CD4-positive, alpha-beta T cell treated with Interleukin-17A for 4 hours (primary cell): ENCODE measurements around the gene ANXA7.

Experiments used
- DNase-seq: peaks from one replicate; pipeline ENCODE4 v3.0.0-alpha.2; 2020; ENCODE audit warnings: mixed read lengths

The ANXA7 gene

GRCh38 chr10:73413528-73414229 is at the start of gene ANXA7:
TSS of gene ANXA7 (minus strand) at chr10:73414058. CDS start at chr10:73400856, 13,202 bp downstream.
- peak; percentile 97 for DNase-seq

- DNase-seq, result no peak
Measured at GRCh38 chr10:73460897-73461296, 47.0 kb upstream of the ANXA7 start.

GRCh38 chr10:73459683-73460314 is 45.9 kb upstream of the ANXA7 start:
- no peak for DNase-seq

GRCh38 chr10:73456187-73456890 is 42.5 kb upstream of the ANXA7 start:
- no peak for DNase-seq

- DNase-seq, result no peak
Measured at GRCh38 chr10:73449113-73449512, 35.3 kb upstream of the ANXA7 start.

- DNase-seq, result no peak
Measured at GRCh38 chr10:73448384-73448783, 34.5 kb upstream of the ANXA7 start.

- DNase-seq, result no peak
Measured at GRCh38 chr10:73446926-73447325, 33.1 kb upstream of the ANXA7 start.

- no peak for DNase-seq
Measured at GRCh38 chr10:73444457-73444856, 30.6 kb upstream of the ANXA7 start.

- no peak for DNase-seq
Measured at GRCh38 chr10:73439605-73440312, 25.9 kb upstream of the ANXA7 start.

DNA sequence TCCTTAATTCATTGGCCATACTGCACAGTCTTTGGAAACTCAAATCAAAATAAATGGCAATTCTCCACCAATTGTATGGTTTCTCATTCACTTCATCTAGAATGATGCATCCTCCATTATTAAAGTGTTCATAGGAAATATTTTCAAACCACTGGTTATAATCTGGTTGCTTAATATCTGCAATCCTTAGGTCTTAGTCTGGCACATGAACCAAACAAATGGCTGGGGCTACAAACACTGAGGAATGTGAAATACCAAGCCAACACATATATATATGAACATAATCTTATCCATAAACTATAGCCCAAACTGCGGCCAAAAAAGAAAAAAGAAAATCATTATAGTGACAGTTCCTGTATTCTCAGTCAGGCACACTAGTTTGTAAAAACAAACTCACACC is 25.2 kb upstream of the ANXA7 start:
- DNase-seq, result no peak

DNA sequence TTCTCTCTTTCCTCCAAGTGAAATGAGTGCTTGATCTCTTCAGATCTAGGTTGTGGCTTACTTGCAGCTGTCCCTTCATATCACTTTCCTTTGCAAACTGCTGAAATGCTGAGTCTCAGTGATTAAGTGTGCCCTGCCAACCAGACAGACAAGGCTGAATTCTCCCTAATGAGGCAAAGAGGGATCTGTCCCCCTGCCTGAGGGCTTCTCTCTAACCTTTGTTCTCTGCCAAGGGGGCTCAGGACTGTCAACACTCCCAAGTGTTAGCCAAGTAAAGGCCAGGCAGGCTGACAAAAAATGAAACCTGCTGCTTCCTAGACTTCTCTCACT is 19.6 kb upstream of the ANXA7 start, which contains the start of gene MSS51:
MSS51 (minus strand) TSS at position 24 of the 330 bp plus-strand sequence. CDS start 5,277 bp downstream, outside the sequence.
- no peak for DNase-seq

- no peak for DNase-seq
Measured at GRCh38 chr10:73432646-73433537, 19.0 kb upstream of the ANXA7 start.

DNA sequence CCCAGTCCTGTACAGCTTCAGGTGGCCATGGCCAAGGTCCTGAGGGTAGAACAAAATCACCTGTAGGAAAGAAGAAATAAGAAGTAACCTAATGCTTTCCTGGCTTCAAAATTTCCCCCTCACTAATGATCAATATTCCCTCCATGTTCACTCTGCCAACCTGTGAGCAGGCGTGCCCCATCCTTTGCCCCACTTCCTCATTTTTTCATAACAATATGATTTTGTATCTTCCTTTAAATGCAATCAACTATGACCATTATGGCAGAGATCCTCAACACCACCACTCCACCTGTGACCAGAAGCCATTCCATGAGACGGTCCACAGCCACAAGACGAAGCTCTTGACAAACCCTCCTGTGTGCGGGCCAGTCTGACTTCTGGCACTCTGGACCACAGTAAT is 12.5 kb upstream of the ANXA7 start:
- no peak for DNase-seq

DNA sequence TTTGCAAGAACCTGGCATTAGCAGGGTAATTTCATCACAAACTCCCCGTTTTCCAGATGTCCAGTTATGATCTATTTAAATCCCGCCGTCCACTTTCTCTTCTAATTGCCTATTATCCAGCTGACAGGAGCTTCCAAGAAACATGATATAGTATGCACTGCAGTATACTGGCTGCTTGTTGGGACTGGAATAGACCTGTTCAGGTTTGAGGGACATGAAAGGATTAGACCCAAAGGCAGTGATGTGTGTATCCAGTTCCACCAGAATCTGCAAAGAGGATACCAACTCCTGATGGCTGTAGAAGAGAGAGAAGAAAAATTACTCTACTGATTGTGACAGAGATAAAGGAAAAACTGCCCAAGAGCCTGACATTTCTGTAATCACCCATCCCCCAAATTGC is 10.6 kb upstream of the ANXA7 start:
- no peak for DNase-seq

DNA sequence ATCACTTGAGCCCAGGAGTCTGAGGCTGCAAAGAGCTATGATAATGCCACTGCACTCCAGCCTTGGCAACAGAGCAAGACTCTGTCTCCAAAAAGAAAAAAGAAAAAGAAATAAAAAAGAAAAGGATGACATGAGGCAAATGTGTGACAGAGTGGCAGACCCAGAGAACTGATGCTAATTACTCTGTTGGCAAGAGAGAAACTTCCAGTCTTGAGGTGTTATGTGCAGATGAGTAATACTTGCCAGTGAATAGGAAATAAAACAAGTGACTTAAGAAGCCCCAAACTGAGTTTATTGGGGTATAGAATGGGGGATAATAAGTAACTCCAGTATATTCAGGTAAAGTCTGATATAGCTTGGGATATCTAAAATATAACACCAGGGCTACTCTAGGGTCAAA is 9.5 kb upstream of the ANXA7 start:
- DNase-seq, result no peak

DNA sequence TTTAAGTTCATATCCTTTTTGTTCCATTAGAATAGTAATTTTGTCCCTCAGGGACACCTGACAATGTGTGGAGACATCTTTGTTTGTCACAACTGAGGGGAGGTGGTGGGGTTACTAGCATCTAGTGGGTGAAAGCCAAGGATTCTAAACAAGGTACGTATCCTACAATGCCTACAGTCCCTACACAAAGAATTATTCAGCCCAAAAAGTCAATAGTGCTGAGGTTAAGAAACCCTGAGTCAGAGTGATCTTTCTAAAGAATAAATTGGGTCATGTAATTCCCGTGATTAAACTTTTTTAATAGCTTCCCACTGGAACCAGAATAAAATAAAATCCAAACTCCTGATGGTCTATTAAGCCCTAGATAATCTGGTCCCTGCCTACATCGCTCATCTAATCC is 2.7 kb upstream of the ANXA7 start:
- DNase-seq, result no peak

GRCh38 chr10:73414230-73414945 is 530 bp upstream of the ANXA7 start:
- DNase-seq, result peak; percentile 12

DNA sequence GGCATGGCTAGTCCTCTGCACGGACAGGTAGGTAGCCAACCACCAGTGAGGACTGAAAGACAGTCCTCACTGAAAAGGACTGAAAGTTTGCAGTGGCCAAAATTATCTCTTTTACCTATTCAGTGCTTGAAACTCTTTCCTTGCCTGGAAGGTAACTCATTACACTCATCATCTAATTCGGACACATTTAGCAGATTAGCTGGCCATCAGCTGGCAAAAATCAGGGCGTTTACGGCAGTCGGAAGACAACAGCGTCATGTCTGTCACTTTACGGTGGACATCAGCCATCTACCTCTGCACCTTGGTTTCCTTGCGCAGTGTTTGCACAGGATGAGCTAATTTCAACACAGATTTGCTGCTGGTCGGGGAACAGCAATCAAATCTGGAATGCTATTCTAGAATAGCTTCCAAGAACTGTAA is 740 bp downstream of the ANXA7 start:
- peak; percentile 33 for DNase-seq

DNA sequence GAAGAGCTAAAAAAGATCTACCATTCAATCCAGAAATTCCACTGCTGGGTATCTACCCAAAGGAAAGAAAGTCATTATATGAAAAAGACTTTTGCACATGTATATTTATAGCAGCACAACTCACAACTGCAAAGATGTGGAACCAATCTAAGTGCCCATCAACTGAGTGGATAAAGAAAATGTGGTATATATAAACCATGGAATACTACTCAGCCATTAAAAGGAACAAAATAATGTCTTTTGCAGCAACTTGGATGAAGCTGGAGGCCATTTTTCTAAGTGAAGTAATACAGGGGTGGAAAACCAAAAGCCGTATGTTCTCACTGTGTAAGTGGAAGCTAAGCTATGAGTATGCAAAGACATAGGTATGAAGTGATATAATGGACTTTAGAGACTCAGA is 3.0 kb downstream of the ANXA7 start:
- no peak for DNase-seq

GRCh38 chr10:73408978-73409521 is 4.8 kb downstream of the ANXA7 start:
- no peak for DNase-seq

GRCh38 chr10:73408061-73408460 is 5.8 kb downstream of the ANXA7 start:
- DNase-seq, result no peak
